GM19240 (cell line): ENCODE results near the gene ACAP1.

Experiments
- DNase-seq: peaks from one replicate; pipeline ENCODE4 v3.0.0; 2011; ENCODE audit warnings: low spot score; ENCODE audit not compliant: insufficient read length

Gene ACAP1

GRCh38 chr17:7311110-7311705 is 25.1 kb upstream of the ACAP1 start:
- no peak for DNase-seq

GRCh38 chr17:7312432-7313087 is 23.8 kb upstream of the ACAP1 start:
- DNase-seq: no peak

- no peak for DNase-seq
Observed at GRCh38 chr17:7313088-7313889, 23.0 kb upstream of the ACAP1 start.

- DNase-seq: no peak
Observed at GRCh38 chr17:7313890-7314718, 22.2 kb upstream of the ACAP1 start.

- DNase-seq: peak; percentile 86
Observed at GRCh38 chr17:7314719-7315569, 21.4 kb upstream of the ACAP1 start, which contains the start of gene GPS2. Gene GPS2, minus strand, starts transcription at chr17:7315360. Its CDS starts 308 bp downstream, at chr17:7315052.

GRCh38 chr17:7315570-7316235 is 20.6 kb upstream of the ACAP1 start:
- DNase-seq: no peak

GRCh38 chr17:7317161-7317803 is 19.0 kb upstream of the ACAP1 start:
- DNase-seq: no peak

GRCh38 chr17:7318121-7318860 is 18.0 kb upstream of the ACAP1 start:
- DNase-seq: no peak

- DNase-seq: no peak
Observed at GRCh38 chr17:7321466-7321865, 14.9 kb upstream of the ACAP1 start.

GRCh38 chr17:7322520-7323194 is 13.7 kb upstream of the ACAP1 start:
- DNase-seq: no peak

GRCh38 chr17:7323731-7324437 is 12.4 kb upstream of the ACAP1 start:
- no peak for DNase-seq

- no peak for DNase-seq
Observed at GRCh38 chr17:7324438-7324779, 11.9 kb upstream of the ACAP1 start.

- no peak for DNase-seq
Observed at GRCh38 chr17:7325031-7325528, 11.2 kb upstream of the ACAP1 start.

GRCh38 chr17:7326186-7326585 is 10.1 kb upstream of the ACAP1 start:
- no peak for DNase-seq

- no peak for DNase-seq
Observed at GRCh38 chr17:7327056-7327455, 9.3 kb upstream of the ACAP1 start.

GRCh38 chr17:7327501-7327900 is 8.8 kb upstream of the ACAP1 start:
- DNase-seq: no peak

- DNase-seq: no peak
Observed at GRCh38 chr17:7328009-7328408, 8.3 kb upstream of the ACAP1 start.
